B cell (primary cell): ENCODE results near the gene POU5F1.

Source experiments
- CTCF ChIP-seq: fragments of 200-600 bp; IDR thresholded peaks from one replicate; pipeline ENCODE4 v1.8.0; 2022; ENCODE audit warnings: antibody characterized with exemption, mild to moderate bottlenecking
- EZH2 ChIP-seq: IDR thresholded peaks from 2 replicates; pipeline ENCODE4 v1.6.1; 2012; ENCODE audit warnings: borderline replicate concordance, low read depth, mild to moderate bottlenecking, moderate library complexity, low read length; ENCODE audit not compliant: insufficient read depth, poor library complexity, severe bottlenecking

- no peak for TF ChIP-seq CTCF
- no peak for TF ChIP-seq EZH2
Measured at GRCh38 chr6:31209137-31209536, 38.7 kb upstream of the POU5F1 start.
